BLaER1 treated with 17β-estradiol and CSF1 and Interleukin-3, amounts not matched to agents 10 nM and 100 nM (cell line): ENCODE measurements around the gene DHRS4L2.
"Not testable (repeated sequence)": the region's sequence is repeated elsewhere in the genome, so short reads cannot be mapped to it uniquely, and the experiment has no call there.

ENCODE experiments used
- H3K27ac ChIP-seq, 11 experiments: shearing (Covaris generic); formaldehyde crosslinking; 2 replicates each; pipeline ENCODE4 v1.8.1; 2022
- H3K27me3 ChIP-seq, 11 experiments: shearing (Covaris generic); formaldehyde crosslinking; 2 replicates each; pipeline ENCODE4 v1.8.1; 2022
- H3K36me3 ChIP-seq, 11 experiments: shearing (Covaris generic); formaldehyde crosslinking; 2 replicates each; pipeline ENCODE4 v1.8.1; 2022
- H3K4me1 ChIP-seq, 10 experiments: shearing (Covaris generic); formaldehyde crosslinking; 2 replicates each; pipeline ENCODE4 v1.8.1; 2022
- H3K4me2 ChIP-seq, 11 experiments: shearing (Covaris generic); formaldehyde crosslinking; 2 replicates each; pipeline ENCODE4 v1.8.1; 2022
- H3K4me3 ChIP-seq, 10 experiments: shearing (Covaris generic); formaldehyde crosslinking; 2 replicates each; pipeline ENCODE4 v1.8.1; 2022
- H3K9ac ChIP-seq, 11 experiments: shearing (Covaris generic); formaldehyde crosslinking; 2 replicates each; pipeline ENCODE4 v1.8.1; 2022
- H3K9me3 ChIP-seq, 11 experiments: shearing (Covaris generic); formaldehyde crosslinking; replicated peaks in 1 of 11; 2 replicates each; pipeline ENCODE4 v1.8.1; 2022
- H4K20me1 ChIP-seq, 11 experiments: shearing (Covaris generic); formaldehyde crosslinking; 2 replicates each; pipeline ENCODE4 v1.8.1; 2022
- Cebpa-rat ChIP-seq, 11 experiments: shearing (Covaris generic); IDR thresholded peaks; 2 replicates each; pipeline ENCODE4 v1.8.1; 2022

The DHRS4L2 gene

GRCh38 chr14:24029687-24030086 is 41.0 kb downstream of the DHRS4L2 start:
- peaks cover 15 to 36% (median 35%) of the 10 kb centered on the region in 11 experiments for H3K9me3 ChIP-seq
- H3K27me3 ChIP-seq, H3K4me3 ChIP-seq, H3K4me2 ChIP-seq, H3K9ac ChIP-seq, H3K36me3 ChIP-seq, H3K27ac ChIP-seq, H4K20me1 ChIP-seq: not testable (repeated sequence)
- peaks cover 0 to 24% (median 5%) of the 10 kb centered on the region in 10 experiments; a peak in 9 of 20 replicates for H3K4me1 ChIP-seq

GRCh38 chr14:24031331-24031730 is 42.6 kb downstream of the DHRS4L2 start:
- not testable (repeated sequence) for H3K4me2 ChIP-seq, H3K4me3 ChIP-seq, H4K20me1 ChIP-seq, H3K9ac ChIP-seq, H3K27ac ChIP-seq, H3K36me3 ChIP-seq, H3K27me3 ChIP-seq
- H3K4me1 ChIP-seq, result peaks cover 0 to 36% (median 10%) of the 10 kb centered on the region in 10 experiments; a peak in 11 of 20 replicates
- H3K9me3 ChIP-seq, result peaks cover 15 to 36% (median 34%) of the 10 kb centered on the region in 11 experiments

- no peak overlapping the region for H3K4me3 ChIP-seq
- peaks cover 15 to 36% (median 34%) of the 10 kb centered on the region in 11 experiments for H3K9me3 ChIP-seq
- no peaks in the 10 kb centered on the region for H3K36me3 ChIP-seq
- no peak overlapping the region for H3K9ac ChIP-seq
- no peak for TF ChIP-seq Cebpa-rat (IDR thresholded peaks at IDR 0.05)
- peak overlapping the region in 5 of 11 experiments; percentile 26 to 57 (median 37); a peak in 9 of 22 replicates for H3K4me2 ChIP-seq
- H3K4me1 ChIP-seq, result peaks cover 9 to 50% (median 22%) of the 10 kb centered on the region in 10 experiments; a peak in 19 of 20 replicates
- H4K20me1 ChIP-seq, result no peaks in the 10 kb centered on the region
- no peaks in the 10 kb centered on the region for H3K27me3 ChIP-seq
- H3K27ac ChIP-seq, result no peak overlapping the region
Observed at GRCh38 chr14:24032727-24033418, 44.1 kb downstream of the DHRS4L2 start.

GRCh38 chr14:24035769-24036168 is 47.0 kb downstream of the DHRS4L2 start:
- H3K36me3 ChIP-seq, H4K20me1 ChIP-seq, H3K27me3 ChIP-seq: not testable (repeated sequence)
- peaks cover 9 to 50% (median 22%) of the 10 kb centered on the region in 10 experiments; a peak in 19 of 20 replicates for H3K4me1 ChIP-seq
- H3K4me2 ChIP-seq, result peak overlapping the region; percentile 81 to 96 (median 90)
- H3K4me3 ChIP-seq, result peak overlapping the region; percentile 52 to 75 (median 64)
- peaks cover 15 to 31% (median 29%) of the 10 kb centered on the region in 11 experiments for H3K9me3 ChIP-seq
- peak overlapping the region; percentile 71 to 82 (median 79) for H3K9ac ChIP-seq
- H3K27ac ChIP-seq, result peak overlapping the region; percentile 50 to 80 (median 76); a peak in 19 of 22 replicates

GRCh38 chr14:24036169-24036962 is 47.6 kb downstream of the DHRS4L2 start:
- Histone ChIP-seq H3K36me3 (no peaks in the 10 kb centered on the region), H3K4me3 (peak overlapping the region; percentile 52 to 75 (median 64)), H3K27me3 (no peaks in the 10 kb centered on the region), H3K4me1 (peaks cover 9 to 50% (median 22%) of the 10 kb centered on the region in 10 experiments; a peak in 19 of 20 replicates), H4K20me1 (no peaks in the 10 kb centered on the region), H3K4me2 (peak overlapping the region; percentile 81 to 96 (median 90)), H3K9me3 (peaks cover 10 to 25% (median 23%) of the 10 kb centered on the region in 11 experiments), H3K9ac (peak overlapping the region; percentile 71 to 82 (median 79)), H3K27ac (peak overlapping the region; percentile 50 to 80 (median 76); a peak in 21 of 22 replicates)
- TF ChIP-seq Cebpa-rat (IDR thresholded peaks at IDR 0.05), result no peak

- Histone ChIP-seq H3K4me2 (peak overlapping the region; percentile 81 to 96 (median 90)), H3K9ac (peak overlapping the region; percentile 71 to 82 (median 79); a peak in 20 of 22 replicates), H3K4me1 (peaks cover 9 to 50% (median 22%) of the 10 kb centered on the region in 10 experiments; a peak in 19 of 20 replicates), H3K4me3 (peak overlapping the region; percentile 52 to 75 (median 64)), H3K27ac (peak overlapping the region in 9 of 11 experiments; percentile 50 to 80 (median 77); a peak in 14 of 22 replicates), H3K9me3 (peaks cover 7 to 18% (median 16%) of the 10 kb centered on the region in 11 experiments; a peak in 21 of 22 replicates)
- not testable (repeated sequence) for H3K27me3 ChIP-seq, H3K36me3 ChIP-seq, H4K20me1 ChIP-seq
Observed at GRCh38 chr14:24036963-24037657, 48.4 kb downstream of the DHRS4L2 start.

- Histone ChIP-seq H4K20me1 (no peaks in the 10 kb centered on the region), H3K4me3 (no peak overlapping the region), H3K27ac (no peak overlapping the region), H3K9ac (no peak overlapping the region), H3K9me3 (peaks cover 2 to 12% (median 10%) of the 10 kb centered on the region in 11 experiments; a peak in 21 of 22 replicates), H3K27me3 (no peaks in the 10 kb centered on the region), H3K4me1 (peaks cover 9 to 49% (median 22%) of the 10 kb centered on the region in 10 experiments; a peak in 19 of 20 replicates), H3K4me2 (peak overlapping the region in 5 of 11 experiments; percentile 11 to 91 (median 24); a peak in 4 of 22 replicates), H3K36me3 (no peaks in the 10 kb centered on the region)
- no peak for TF ChIP-seq Cebpa-rat (IDR thresholded peaks at IDR 0.05)
Observed at GRCh38 chr14:24037658-24038037, 48.9 kb downstream of the DHRS4L2 start.

GRCh38 chr14:24038686-24039085 is 50.0 kb downstream of the DHRS4L2 start:
- no peak for TF ChIP-seq Cebpa-rat (IDR thresholded peaks at IDR 0.05)
- Histone ChIP-seq H3K27me3 (no peaks in the 10 kb centered on the region), H3K4me1 (peaks cover 9 to 38% (median 17%) of the 10 kb centered on the region in 10 experiments; a peak in 19 of 20 replicates), H3K27ac (no peak overlapping the region), H3K4me3 (no peak overlapping the region), H3K9me3 (peaks cover 0 to 2% (median under 1%) of the 10 kb centered on the region in 11 experiments; a peak in 3 of 22 replicates), H3K36me3 (no peaks in the 10 kb centered on the region), H3K9ac (no peak overlapping the region), H4K20me1 (no peaks in the 10 kb centered on the region), H3K4me2 (no peak overlapping the region)
